Neural cell (in vitro differentiated cells): ENCODE measurements around the gene ZC2HC1B.

Experiments used
- CTCF ChIP-seq: fragments of 450-650 bp; IDR thresholded peaks from 2 replicates; pipeline ENCODE4 v1.5.1; 2014; ENCODE audit warnings: antibody characterized with exemption, mild to moderate bottlenecking, moderate library complexity; ENCODE audit not compliant: poor library complexity, severe bottlenecking
- EZH2 ChIP-seq: fragments of 200-600, 300-800 bp; shearing (Covaris generic), sonication (generic); IDR thresholded peaks from 2 replicates; pipeline ENCODE4 v1.6.1; 2014; ENCODE audit warnings: antibody characterized with exemption, low read length, borderline replicate concordance, mild to moderate bottlenecking; ENCODE audit not compliant: insufficient read depth, poor library complexity, severe bottlenecking

- no peak for TF ChIP-seq CTCF
- TF ChIP-seq EZH2 = no peak
Observed at GRCh38 chr6:143900358-143900757, 36.1 kb downstream of the ZC2HC1B start.
